CD4-positive, alpha-beta T cell (primary cell): ENCODE measurements around the gene CENPP. TPM values are rescaled to one million over a fixed set of nuclear protein-coding genes. Genes with fewer than 3 reads are reported as not detected.

Source experiments
- ATAC-seq: fragments of 200-7000 bp; cut with Tn5 transposase; one replicate; pipeline ENCODE4 v1.10.0; 2022; ENCODE audit warnings: mild to moderate bottlenecking; ENCODE audit not compliant: poor library complexity
- CTCF ChIA-PET: fragments of 350-600 bp; sonication (Branson Sonifier 250); formaldehyde crosslinking; loops from one replicate; lab custom pipeline; 2021; ENCODE audit warnings: antibody characterized with exemption, inconsistent platforms; lab: Charles Lee
- POLR2A ChIA-PET: fragments of 350-600 bp; sonication (Branson Sonifier 250); formaldehyde crosslinking; loops from one replicate; lab custom pipeline; 2021; ENCODE audit warnings: antibody characterized with exemption, inconsistent platforms; lab: Charles Lee
- DNase-seq, 14 experiments: peaks; one replicate each; pipeline ENCODE4 v3.0.0-alpha.2; 2013 to 2020; ENCODE audit warnings: mixed read lengths in 2 of 14
- H3K27ac ChIP-seq, 2 donors: one replicate each; pipeline versions ENCODE4 v1.5.1 to v1.7.0; 2013; ENCODE audit warnings: low read length in 2 of 2, low read depth in 1 of 2, mild to moderate bottlenecking in 1 of 2
- H3K27me3 ChIP-seq, 2 experiments: 1 replicate in 1 of 2; 2 replicates in 1 of 2; pipeline versions ENCODE4 v1.6.1 to v1.7.0; 2013; ENCODE audit warnings: low read length in 2 of 2, control low read depth in 1 of 2, mild to moderate bottlenecking in 1 of 2, moderate library complexity in 1 of 2; ENCODE audit not compliant: insufficient read depth in 2 of 2, control insufficient read depth in 1 of 2
- H3K36me3 ChIP-seq: one replicate; pipeline ENCODE4 v1.6.1; 2013; ENCODE audit warnings: low read length, control low read depth; ENCODE audit not compliant: insufficient read depth
- H3K4me1 ChIP-seq: one replicate; pipeline ENCODE4 v1.6.1; 2013; ENCODE audit warnings: low read length, control low read depth; ENCODE audit not compliant: insufficient read depth
- H3K4me3 ChIP-seq: one replicate; pipeline ENCODE4 v1.5.1; 2013; ENCODE audit warnings: mild to moderate bottlenecking, low read length, moderate library complexity
- H3K9me3 ChIP-seq, 2 experiments: 1 replicate in 1 of 2; 2 replicates in 1 of 2; pipeline versions ENCODE4 v1.6.1 to v1.7.0; 2013; ENCODE audit warnings: low read length in 2 of 2, mild to moderate bottlenecking in 2 of 2, control low read depth in 1 of 2, moderate library complexity in 1 of 2; ENCODE audit not compliant: control insufficient read depth in 1 of 2, insufficient read depth in 1 of 2
- H3K27ac Mint-ChIP-seq: one replicate; pipeline ENCODE4 v1.8.0; 2020; ENCODE audit warnings: mixed read lengths
- H3K27me3 Mint-ChIP-seq: one replicate; pipeline ENCODE4 v1.8.0; 2021; ENCODE audit warnings: mixed read lengths
- H3K36me3 Mint-ChIP-seq: one replicate; pipeline ENCODE4 v1.8.0; 2021; ENCODE audit warnings: low read depth, mixed read lengths
- H3K4me1 Mint-ChIP-seq: one replicate; pipeline ENCODE4 v1.8.0; 2021; ENCODE audit warnings: low read depth, mixed read lengths
- H3K4me3 Mint-ChIP-seq: one replicate; pipeline ENCODE4 v1.8.0; 2020; ENCODE audit warnings: mild to moderate bottlenecking, mixed read lengths
- H3K9me3 Mint-ChIP-seq: one replicate; pipeline ENCODE4 v1.8.0; 2020; ENCODE audit warnings: mixed read lengths
- intact Hi-C, 2 experiments: fragments of 100-400 bp; cut with DNase I in 1 of 2; cut with micrococcal nuclease in 1 of 2; formaldehyde crosslinking; loops; one replicate each; pipeline versions ENCODE4 v1.15.1 to v1.9.0; 2023 to 2025; cut with DNase I, micrococcal nuclease
- total RNA-seq, 174 experiments: library from RNA in 2 of 174; stranded (reverse) in 2 of 174; gene quantifications; one replicate each; pipeline ENCODE4 v1.2.3 and lab custom pipeline; 2021 to 2026
- TF ChIP-seq, protein P1 (sequence below): fragments of 200-600 bp; IDR thresholded peaks from one replicate; pipeline ENCODE4 v1.8.0; 2022; ENCODE audit warnings: antibody characterized with exemption, mild to moderate bottlenecking

The CENPP gene
- total RNA-seq, 2 experiments from 2014 or later = 4.8 TPM

GRCh38 chr9:92479346-92479745, 153.6 kb downstream of the CENPP start:
- no peaks in the 10 kb centered on the region for H3K36me3 Mint-ChIP-seq
- H3K4me1 Mint-ChIP-seq = no peaks in the 10 kb centered on the region
- no peak overlapping the region for H3K27ac Mint-ChIP-seq
- no peaks in the 10 kb centered on the region for H3K9me3 ChIP-seq
- H3K36me3 ChIP-seq = no peaks in the 10 kb centered on the region
- ChIA-PET CTCF (no interaction called here), POLR2A (no interaction called here)
- H3K4me1 ChIP-seq = no peaks in the 10 kb centered on the region
- H3K27me3 ChIP-seq = no peaks in the 10 kb centered on the region
- TF ChIP-seq, protein P1, sequence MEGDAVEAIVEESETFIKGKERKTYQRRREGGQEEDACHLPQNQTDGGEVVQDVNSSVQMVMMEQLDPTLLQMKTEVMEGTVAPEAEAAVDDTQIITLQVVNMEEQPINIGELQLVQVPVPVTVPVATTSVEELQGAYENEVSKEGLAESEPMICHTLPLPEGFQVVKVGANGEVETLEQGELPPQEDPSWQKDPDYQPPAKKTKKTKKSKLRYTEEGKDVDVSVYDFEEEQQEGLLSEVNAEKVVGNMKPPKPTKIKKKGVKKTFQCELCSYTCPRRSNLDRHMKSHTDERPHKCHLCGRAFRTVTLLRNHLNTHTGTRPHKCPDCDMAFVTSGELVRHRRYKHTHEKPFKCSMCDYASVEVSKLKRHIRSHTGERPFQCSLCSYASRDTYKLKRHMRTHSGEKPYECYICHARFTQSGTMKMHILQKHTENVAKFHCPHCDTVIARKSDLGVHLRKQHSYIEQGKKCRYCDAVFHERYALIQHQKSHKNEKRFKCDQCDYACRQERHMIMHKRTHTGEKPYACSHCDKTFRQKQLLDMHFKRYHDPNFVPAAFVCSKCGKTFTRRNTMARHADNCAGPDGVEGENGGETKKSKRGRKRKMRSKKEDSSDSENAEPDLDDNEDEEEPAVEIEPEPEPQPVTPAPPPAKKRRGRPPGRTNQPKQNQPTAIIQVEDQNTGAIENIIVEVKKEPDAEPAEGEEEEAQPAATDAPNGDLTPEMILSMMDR = no peak
- no peak for ATAC-seq
- intact Hi-C loops = no loop called here
- DNase-seq = no peak
- no peak overlapping the region for H3K27ac ChIP-seq
- H3K9me3 Mint-ChIP-seq = no peaks in the 10 kb centered on the region
- no peak overlapping the region for H3K4me3 Mint-ChIP-seq
- no peaks in the 10 kb centered on the region for H3K27me3 Mint-ChIP-seq
- H3K4me3 ChIP-seq = no peak overlapping the region

- H3K9me3 Mint-ChIP-seq = no peaks in the 10 kb centered on the region
Observed at GRCh38 chr9:92480291-92480771, 154.6 kb downstream of the CENPP start.

GRCh38 chr9:92480986-92481633, 155.4 kb downstream of the CENPP start:
- POLR2A ChIA-PET = no interaction called here
- H3K36me3 ChIP-seq = no peaks in the 10 kb centered on the region
- no peaks in the 10 kb centered on the region for H3K36me3 Mint-ChIP-seq
- H3K27ac ChIP-seq = no peak overlapping the region
- no peak overlapping the region for H3K4me3 Mint-ChIP-seq
- ATAC-seq (no peak), DNase-seq (peak in 1 of 14 experiments; percentile 5)
- H3K4me3 ChIP-seq = no peak overlapping the region
- TF ChIP-seq, protein P1 = no peak
- H3K4me1 Mint-ChIP-seq = no peaks in the 10 kb centered on the region
- H3K27me3 ChIP-seq = no peaks in the 10 kb centered on the region
- H3K27ac Mint-ChIP-seq = no peak overlapping the region
- CTCF ChIA-PET = no interaction called here
- H3K9me3 ChIP-seq = no peaks in the 10 kb centered on the region
- no peaks in the 10 kb centered on the region for H3K27me3 Mint-ChIP-seq
- H3K4me1 ChIP-seq = no peaks in the 10 kb centered on the region
- intact Hi-C loops = no loop called here
- no peaks in the 10 kb centered on the region for H3K9me3 Mint-ChIP-seq

More at GRCh38 chr9:92480291-92480771, 154.6 kb downstream of the CENPP start:
- intact Hi-C loops = no loop called here
- Mint-ChIP-seq H3K36me3 (no peaks in the 10 kb centered on the region), H3K27ac (no peak overlapping the region), H3K27me3 (no peaks in the 10 kb centered on the region), H3K4me3 (no peak overlapping the region), H3K4me1 (no peaks in the 10 kb centered on the region)
- ChIA-PET CTCF (no interaction called here), POLR2A (no interaction called here)
- no peak for ATAC-seq
- Histone ChIP-seq H3K9me3 (no peaks in the 10 kb centered on the region), H3K36me3 (no peaks in the 10 kb centered on the region), H3K27me3 (no peaks in the 10 kb centered on the region), H3K4me1 (no peaks in the 10 kb centered on the region), H3K4me3 (no peak overlapping the region), H3K27ac (no peak overlapping the region)
- TF ChIP-seq, protein P1 = no peak
- no peak for DNase-seq
